Activated T-helper 1 cell treated with anti-CD3 and anti-CD28 coated beads, Interleukin-2, amount 50 U/mL, for 16 hours (primary cell): ENCODE measurements around the gene KLHDC10.
A peak's percentile ranks its signal among the peaks of the same experiment; 100 is the strongest.
"Not testable (repeated sequence)": the region's sequence is repeated elsewhere in the genome, so short reads cannot be mapped to it uniquely, and the experiment has no call there.

Experiments
- DNase-seq, 2 donors: peaks; one replicate each; pipeline ENCODE4 v3.0.0-alpha.2; 2020; ENCODE audit warnings: low read depth in 1 of 2, low spot score in 1 of 2

KLHDC10 gene

DNA sequence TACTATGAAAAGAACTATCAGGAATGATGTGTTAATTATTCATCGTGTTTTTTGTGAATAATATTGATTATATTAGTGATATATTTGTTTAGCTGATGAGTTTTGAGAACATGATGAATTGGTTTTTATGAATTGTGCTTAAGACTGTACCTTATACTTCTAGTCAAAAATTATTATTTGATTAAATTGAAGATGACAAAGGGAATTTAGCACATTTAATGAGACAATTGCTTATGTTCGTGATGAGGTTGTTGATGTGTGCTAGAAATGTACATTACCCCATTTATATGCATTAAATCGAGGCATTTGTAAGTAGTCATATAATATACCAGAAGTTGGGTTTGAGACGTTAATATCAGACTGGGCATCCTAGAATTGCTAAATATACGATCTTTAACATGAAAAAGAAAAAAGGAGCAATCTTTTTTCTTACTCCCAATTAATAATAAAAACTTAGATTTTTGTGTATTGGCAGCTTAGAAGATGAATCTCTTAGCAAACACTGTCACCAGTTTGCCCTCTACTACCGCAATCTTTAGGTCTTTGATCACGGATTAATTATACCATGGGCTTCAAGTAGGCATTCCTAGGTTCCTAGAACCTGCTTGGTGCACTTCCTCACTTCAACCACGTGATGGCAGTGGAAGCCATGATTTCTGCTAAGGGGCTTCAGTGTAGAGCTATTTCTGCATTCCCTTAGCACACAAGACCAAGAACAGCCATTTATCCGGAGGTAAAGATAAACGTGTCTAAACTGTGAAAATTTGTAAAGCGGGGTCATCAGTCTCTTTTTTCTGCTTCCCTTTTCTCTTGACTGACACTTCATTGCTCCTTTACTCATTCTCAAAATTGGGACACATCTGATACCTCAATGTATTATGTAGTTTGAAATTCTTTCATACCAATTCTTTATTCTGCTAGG lies 1.6 kb downstream of the KLHDC10 start:
- peak in 1 of 2 donors; percentile 32 for DNase-seq

DNA sequence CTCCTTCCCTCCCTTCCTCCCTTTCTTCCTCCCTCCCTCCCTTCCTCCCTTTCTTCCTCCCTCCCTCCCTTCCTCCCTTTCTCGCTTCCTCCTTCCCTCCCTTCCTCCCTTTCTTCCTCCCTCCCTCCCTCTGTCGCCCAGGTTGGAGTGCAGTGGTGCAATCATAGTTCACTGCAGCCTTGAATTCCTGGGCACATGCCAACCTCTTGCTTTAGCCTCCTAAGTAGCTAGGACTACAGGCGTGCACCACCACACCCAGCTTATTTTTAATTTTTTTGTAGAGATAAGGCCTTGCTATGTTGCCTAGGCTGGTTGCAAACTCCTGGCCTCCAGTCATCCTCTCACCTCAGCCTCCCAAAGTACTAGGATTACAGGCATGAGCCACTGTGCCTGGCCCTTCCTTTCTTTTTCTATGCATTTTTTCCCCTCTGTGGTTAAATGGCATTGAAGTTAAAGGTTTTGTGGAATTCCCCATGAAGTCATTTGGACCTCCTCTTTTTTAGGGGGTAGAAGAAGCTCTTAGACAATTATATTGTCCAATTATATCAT lies 9.6 kb downstream of the KLHDC10 start:
- no peak for DNase-seq

GRCh38 chr7:130083497-130083896 lies 13.2 kb downstream of the KLHDC10 start:
- not testable (repeated sequence) for DNase-seq

GRCh38 chr7:130084037-130084875 lies 13.9 kb downstream of the KLHDC10 start:
- DNase-seq = no peak

DNA sequence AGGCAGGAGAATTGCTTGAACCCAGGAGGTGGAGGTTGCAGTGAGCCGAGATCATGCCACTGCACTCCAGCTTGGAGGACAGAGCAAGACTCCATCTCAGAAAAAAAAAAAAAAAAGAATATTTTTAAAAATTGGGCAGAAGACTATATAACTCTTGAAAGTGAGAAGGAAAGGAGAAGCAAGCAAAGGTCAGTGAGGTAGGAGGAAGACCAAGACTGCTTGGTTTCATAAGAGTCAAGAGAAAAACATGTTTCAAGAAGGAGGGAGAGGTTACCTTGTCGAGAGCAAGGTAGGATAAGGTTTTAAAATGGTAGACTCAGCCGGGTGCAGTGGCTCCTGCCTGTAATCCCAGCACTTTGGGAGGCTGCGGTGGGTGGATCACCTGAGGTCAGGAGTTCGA lies 14.9 kb downstream of the KLHDC10 start:
- not testable (repeated sequence) for DNase-seq

DNA sequence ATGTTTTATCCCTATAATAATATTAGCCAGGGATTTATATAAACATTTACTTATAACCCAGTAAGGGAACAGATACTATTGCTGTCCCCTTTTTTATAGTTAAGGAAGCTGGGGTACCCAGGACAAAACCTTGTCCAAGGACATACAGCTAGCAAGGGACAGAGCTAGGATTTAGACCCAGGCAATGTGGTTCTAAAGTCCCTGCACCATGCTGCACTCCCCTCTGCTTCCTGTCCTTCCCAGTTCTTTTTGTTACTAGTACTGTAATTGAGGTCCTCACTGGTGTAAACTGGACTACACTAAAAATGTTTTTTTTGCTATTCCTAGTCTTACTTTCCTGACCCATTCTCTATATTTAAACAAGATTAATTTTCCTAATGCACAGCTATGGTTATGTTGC lies 16.6 kb downstream of the KLHDC10 start:
- no peak for DNase-seq

- no peak for DNase-seq
These were observed 17.0 kb downstream of the KLHDC10 start for GRCh38 chr7:130087364-130087763.

DNA sequence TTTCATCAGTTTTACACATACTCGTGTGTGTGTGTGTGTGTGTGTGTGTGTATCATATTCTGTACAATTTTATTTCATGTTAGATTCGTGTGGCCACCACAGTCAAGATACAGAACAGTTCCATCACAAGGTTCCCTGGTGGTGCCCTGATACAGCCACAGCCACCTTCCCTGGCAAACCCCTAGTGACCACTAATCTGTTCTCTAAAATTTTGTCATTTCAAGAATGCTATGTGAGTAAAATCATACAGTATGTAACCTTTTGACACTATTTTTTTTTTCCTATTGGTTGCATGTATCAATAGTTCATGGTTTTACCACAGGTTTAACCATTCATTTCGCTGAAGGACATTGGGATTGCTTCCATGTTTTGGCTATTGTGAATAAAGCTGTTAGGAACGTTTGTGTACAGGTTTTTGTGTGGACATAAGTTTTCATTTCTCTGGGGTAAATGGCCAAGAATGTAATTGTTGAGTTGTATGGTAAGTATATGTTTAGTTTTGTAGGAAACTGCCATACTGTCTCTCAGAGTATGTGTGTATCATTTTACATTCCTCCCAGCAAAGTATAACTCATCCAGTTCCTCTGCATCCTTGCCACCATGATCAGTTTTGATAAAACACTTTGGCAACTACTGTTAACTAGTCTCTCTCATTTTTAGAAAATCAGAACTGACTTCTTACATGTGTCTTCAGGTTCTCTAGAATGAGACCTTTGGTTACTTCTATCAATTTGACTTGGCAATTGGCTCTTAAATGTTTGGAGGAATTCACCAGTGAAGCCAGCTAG lies 20.6 kb downstream of the KLHDC10 start:
- DNase-seq = no peak

DNA sequence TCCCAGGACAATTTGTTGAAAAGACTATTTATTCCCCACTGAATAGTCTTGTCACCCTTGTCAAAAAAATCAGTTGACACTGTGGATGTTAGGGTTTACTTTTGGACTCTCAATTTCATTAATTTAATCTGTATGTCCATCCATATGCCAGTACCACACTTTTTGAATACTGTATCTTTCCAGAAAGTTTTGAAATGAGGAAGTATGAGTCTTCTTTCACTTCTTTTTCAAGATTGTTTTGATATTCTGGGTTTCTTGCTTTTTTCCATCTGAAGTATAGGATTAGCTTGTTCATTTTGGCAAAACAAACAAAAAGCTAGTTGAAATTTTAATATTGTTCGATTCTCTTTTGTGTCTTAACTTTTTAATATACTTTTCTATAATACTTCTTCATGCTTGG lies 21.7 kb downstream of the KLHDC10 start:
- DNase-seq = no peak

DNA sequence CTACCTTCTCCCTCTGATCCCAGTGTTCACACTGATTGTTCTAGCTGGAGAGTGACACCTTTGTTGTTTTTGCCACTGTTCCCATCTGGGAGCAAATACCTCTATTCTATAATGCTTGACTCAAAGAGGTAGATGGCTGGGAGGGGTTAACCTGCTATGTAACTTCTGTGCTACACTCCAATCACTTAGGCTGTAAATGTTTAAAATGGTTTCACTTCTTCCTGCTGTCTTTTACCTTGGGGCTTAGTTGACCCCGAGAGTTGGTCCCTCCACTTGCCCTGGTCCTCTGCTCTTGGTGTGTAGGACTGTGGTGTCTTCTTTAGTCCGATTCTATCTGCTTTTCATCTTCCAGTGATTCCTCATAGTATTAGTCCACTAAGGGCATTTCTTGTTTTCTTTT lies 22.3 kb downstream of the KLHDC10 start:
- DNase-seq = no peak

GRCh38 chr7:130095812-130096211 lies 25.5 kb downstream of the KLHDC10 start:
- no peak for DNase-seq

- DNase-seq = no peak
These were observed 26.0 kb downstream of the KLHDC10 start for GRCh38 chr7:130096243-130096827.

- DNase-seq = no peak
These were observed 29.0 kb downstream of the KLHDC10 start for GRCh38 chr7:130099331-130099730.

DNA sequence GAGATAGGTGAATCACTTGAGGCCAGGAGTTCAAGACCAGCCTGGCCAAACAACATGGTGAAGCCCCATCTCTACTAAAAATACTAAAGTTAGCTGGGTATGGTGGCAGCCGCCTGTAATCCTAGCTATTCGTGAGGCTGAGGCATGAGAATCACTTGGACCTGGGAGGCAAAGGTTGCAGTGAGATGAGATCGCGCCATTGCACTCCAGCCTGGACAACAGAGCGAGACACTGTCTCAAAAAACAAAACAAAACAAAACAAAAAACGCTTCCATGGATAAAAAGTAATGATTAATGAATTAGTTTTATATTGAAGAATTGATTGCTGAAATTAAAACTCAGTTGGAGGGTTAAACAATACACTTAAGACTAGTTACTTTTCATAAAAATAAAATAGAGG lies 32.3 kb downstream of the KLHDC10 start:
- DNase-seq = no peak

DNA sequence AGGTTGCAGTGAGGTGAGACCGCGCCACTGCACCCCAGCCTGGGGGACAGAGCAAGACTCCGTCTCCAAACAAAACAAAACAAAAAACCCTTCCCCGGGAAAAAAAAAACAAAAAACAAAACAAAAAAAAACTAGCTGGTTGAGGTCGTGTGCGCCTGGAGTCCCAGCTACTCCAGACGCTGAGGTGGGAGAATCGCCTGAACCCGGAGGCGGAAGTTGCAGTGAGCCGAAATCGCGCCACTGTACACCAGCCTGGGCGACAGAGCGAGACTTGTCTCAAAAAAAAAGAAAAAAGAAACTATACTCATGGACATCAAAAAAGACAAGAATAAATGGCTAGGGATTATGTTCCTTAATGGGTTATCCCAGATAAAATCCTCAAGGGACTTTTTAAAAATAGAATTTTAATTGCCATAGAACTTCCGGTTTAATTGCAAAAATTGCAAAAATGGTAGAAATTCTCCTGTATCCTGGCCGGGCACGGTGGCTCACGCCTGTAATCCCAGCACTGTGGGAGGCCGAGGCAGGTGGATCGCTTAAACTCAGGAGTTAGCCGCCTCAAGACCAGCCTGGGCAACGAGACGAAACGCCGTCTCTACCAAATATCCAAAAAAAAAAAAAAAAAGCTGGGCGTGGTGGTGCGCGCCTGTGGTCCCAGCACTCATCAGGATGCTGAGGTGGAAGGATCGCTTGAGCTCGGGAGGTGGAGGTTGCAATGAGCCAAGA lies 37.8 kb downstream of the KLHDC10 start:
- DNase-seq = no peak

- DNase-seq = no peak
These were observed 38.5 kb downstream of the KLHDC10 start for GRCh38 chr7:130108809-130109208.

DNA sequence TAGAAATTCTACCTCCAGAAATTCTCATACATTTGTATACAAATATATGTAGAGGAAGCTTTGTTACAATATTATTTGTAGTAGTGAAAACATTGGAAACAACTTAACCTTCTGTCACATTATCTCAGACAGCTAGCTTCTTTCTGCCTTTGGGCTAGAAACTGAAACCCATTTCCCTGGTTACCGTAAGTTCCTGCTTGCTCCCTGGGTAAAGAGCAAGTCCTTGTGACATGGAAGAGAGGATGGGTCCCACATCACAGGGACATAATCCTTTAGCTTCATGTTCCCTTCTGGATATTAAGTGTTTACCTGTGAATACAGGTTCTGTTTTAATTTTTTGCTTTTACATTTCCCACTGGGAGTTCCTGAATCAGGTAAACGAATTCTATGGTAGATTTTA lies 41.8 kb downstream of the KLHDC10 start:
- no peak for DNase-seq

DNA sequence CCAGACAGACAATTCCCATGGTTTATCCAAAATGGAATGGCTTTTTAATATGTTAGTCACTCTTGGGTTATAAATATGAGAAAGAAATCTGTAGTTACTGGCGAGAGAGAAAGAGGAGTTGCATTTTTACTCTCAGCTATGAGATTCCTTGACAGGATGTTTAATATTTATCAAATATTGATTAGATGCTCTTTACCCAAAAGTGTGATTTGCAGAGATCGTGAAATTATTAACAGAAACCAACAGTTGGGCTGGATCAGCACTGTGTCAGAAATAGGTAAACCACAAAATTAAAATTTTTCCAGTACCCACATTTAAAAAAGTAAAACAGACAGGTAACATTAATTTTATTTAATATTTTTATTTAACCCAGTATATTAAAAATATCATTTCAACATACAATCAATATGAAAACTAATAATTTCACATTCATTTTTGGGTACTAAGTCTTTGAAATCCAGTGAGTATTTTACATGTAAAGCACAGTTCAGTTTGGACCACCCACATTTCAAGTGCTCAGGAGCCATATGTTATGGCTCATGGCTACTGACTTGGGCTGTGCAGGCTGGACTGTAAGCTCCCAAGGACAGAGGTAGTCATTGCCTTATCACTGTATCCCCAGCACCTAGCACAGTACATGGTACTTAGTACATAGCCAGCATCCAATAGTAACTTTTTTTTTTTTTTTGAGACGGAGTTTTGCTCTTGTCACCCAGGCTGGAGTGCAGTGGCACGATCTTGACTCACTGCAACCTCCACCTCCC lies 42.5 kb downstream of the KLHDC10 start:
- DNase-seq = no peak

DNA sequence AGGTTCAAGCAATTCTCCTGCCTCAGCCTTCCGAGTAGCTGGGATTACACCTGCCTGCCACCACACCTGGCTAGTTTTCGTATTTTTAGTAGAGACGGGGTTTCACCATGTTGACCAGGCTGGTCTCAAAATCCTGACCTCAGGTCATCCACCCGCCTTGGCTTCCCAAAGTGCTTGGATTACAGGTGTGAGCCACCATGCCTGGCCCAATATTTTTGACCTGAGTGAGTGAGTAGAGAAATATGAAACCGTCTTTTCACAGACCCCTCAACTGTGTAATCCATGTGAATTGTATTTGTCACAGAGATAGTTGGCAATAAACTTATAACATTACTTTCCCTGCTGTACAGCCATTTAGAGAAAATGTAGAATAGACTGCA lies 43.1 kb downstream of the KLHDC10 start:
- DNase-seq = not testable (repeated sequence)
